Right kidney (tissue), 9 donors: ENCODE data around the gene BRI3.

ENCODE experiments used
- DNase-seq: peaks from one replicate; pipeline ENCODE4 v3.0.0-alpha.2; 2016
- long read RNA-seq, 8 donors: transcript quantifications; one replicate each; lab custom pipeline, GENCODE V29; 2026

The BRI3 gene
- long read RNA-seq, donor 1, transcript BRI3-201 (3 exons, 780 nt), result major isoform, 132 of 141 reads
- long read RNA-seq, donor 1, partial matches to known transcripts, result 6 of 141 reads
- long read RNA-seq, donor 1, other reads (novel, unspliced or antisense), result 0 of 141 reads
- long read RNA-seq, donor 2, transcript BRI3-201 (3 exons, 780 nt), result major isoform, 102 of 109 reads
- long read RNA-seq, donor 2, partial matches to known transcripts, result 5 of 109 reads
- long read RNA-seq, donor 2, other reads (novel, unspliced or antisense), result 0 of 109 reads
- long read RNA-seq, donor 3, transcript BRI3-201 (3 exons, 780 nt), result major isoform, 82 of 86 reads
- long read RNA-seq, donor 3, partial matches to known transcripts, result 0 of 86 reads
- long read RNA-seq, donor 3, other reads (novel, unspliced or antisense), result 0 of 86 reads
- long read RNA-seq, donor 4, transcript BRI3-201 (3 exons, 780 nt), result major isoform, 98 of 528 reads
- long read RNA-seq, donor 4, partial matches to known transcripts, result 422 of 528 reads
- long read RNA-seq, donor 4, other reads (novel, unspliced or antisense), result 5 of 528 reads
- long read RNA-seq, donor 5, transcript BRI3-201 (3 exons, 780 nt), result major isoform, 171 of 179 reads
- long read RNA-seq, donor 5, partial matches to known transcripts, result 5 of 179 reads
- long read RNA-seq, donor 5, other reads (novel, unspliced or antisense), result 0 of 179 reads
- long read RNA-seq, donor 6, transcript BRI3-201 (3 exons, 780 nt), result major isoform, 134 of 148 reads
- long read RNA-seq, donor 6, partial matches to known transcripts, result 11 of 148 reads
- long read RNA-seq, donor 6, other reads (novel, unspliced or antisense), result 0 of 148 reads
- long read RNA-seq, donor 7, transcript BRI3-201 (3 exons, 780 nt), result major isoform, 204 of 236 reads
- long read RNA-seq, donor 7, partial matches to known transcripts, result 24 of 236 reads
- long read RNA-seq, donor 7, other reads (novel, unspliced or antisense), result 6 of 236 reads
- long read RNA-seq, donor 8, transcript BRI3-201 (3 exons, 780 nt), result major isoform, 132 of 137 reads
- long read RNA-seq, donor 8, partial matches to known transcripts, result 0 of 137 reads
- long read RNA-seq, donor 8, other reads (novel, unspliced or antisense), result 5 of 137 reads

- DNase-seq, result peak; percentile 76
Measured at GRCh38 chr7:98280791-98281756, at the start of gene BRI3. Gene BRI3, plus strand, starts transcription at chr7:98281686. Its CDS starts 110 bp downstream, at chr7:98281796.

GRCh38 chr7:98232263-98232585 is 49.3 kb upstream of the BRI3 start:
- no peak for DNase-seq

- no peak for DNase-seq
Measured at GRCh38 chr7:98232799-98233198, 48.7 kb upstream of the BRI3 start.

- DNase-seq, result no peak
Measured at GRCh38 chr7:98233219-98234070, 48.0 kb upstream of the BRI3 start.

GRCh38 chr7:98234429-98235147 is 46.9 kb upstream of the BRI3 start:
- no peak for DNase-seq

GRCh38 chr7:98235901-98236300 is 45.6 kb upstream of the BRI3 start:
- no peak for DNase-seq

- DNase-seq, result no peak
Measured at GRCh38 chr7:98236355-98237185, 44.9 kb upstream of the BRI3 start.

GRCh38 chr7:98238076-98238475 is 43.4 kb upstream of the BRI3 start:
- no peak for DNase-seq

GRCh38 chr7:98238976-98239375 is 42.5 kb upstream of the BRI3 start:
- DNase-seq, result no peak

- no peak for DNase-seq
Measured at GRCh38 chr7:98240961-98241673, 40.4 kb upstream of the BRI3 start.

GRCh38 chr7:98241674-98242241 is 39.7 kb upstream of the BRI3 start:
- no peak for DNase-seq

GRCh38 chr7:98242342-98242741 is 39.1 kb upstream of the BRI3 start:
- DNase-seq, result no peak

- no peak for DNase-seq
Measured at GRCh38 chr7:98242934-98243333, 38.6 kb upstream of the BRI3 start.

GRCh38 chr7:98244871-98245270 is 36.6 kb upstream of the BRI3 start:
- no peak for DNase-seq

- no peak for DNase-seq
Measured at GRCh38 chr7:98248156-98248555, 33.3 kb upstream of the BRI3 start.

GRCh38 chr7:98249106-98249505 is 32.4 kb upstream of the BRI3 start:
- DNase-seq, result no peak

GRCh38 chr7:98250789-98251188 is 30.7 kb upstream of the BRI3 start:
- no peak for DNase-seq

GRCh38 chr7:98251231-98251600 is 30.3 kb upstream of the BRI3 start:
- no peak for DNase-seq
